H1 (cell line): Measurements from ENCODE around the gene DCX. TPM values are rescaled to one million over a fixed set of nuclear protein-coding genes. Genes with fewer than 3 reads are reported as not detected.

Source experiments
- CTCF ChIA-PET: fragments of 300-600 bp; sonication (Branson Sonifier 250); formaldehyde crosslinking; loops from one replicate; lab custom pipeline; 2021; ENCODE audit not compliant: partially characterized antibody; lab: Charles Lee
- POLR2A ChIA-PET: fragments of 300-600 bp; sonication (Branson Sonifier 250); formaldehyde crosslinking; loops from one replicate; lab custom pipeline; 2021; ENCODE audit warnings: inconsistent platforms; ENCODE audit not compliant: partially characterized antibody; lab: Charles Lee
- DNase-seq, 2 experiments: peaks; one replicate each; pipeline versions ENCODE4 v3.0.0 to v3.0.0-alpha.2; 2010 to 2022; ENCODE audit warnings: low spot score in 2 of 2, low read depth in 1 of 2, mixed read lengths in 1 of 2
- FAIRE-seq: peaks from 2 replicates; lab custom pipeline; 2011; peaks lifted over from hg19 to GRCh38; lab: Jason Lieb, UNC
- H2AFZ ChIP-seq: 2 replicates; pipeline ENCODE4 v1.8.1; 2012; ENCODE audit warnings: low read length, inconsistent platforms
- H2AK5ac ChIP-seq: 2 replicates; pipeline ENCODE4 v1.6.1; 2013; ENCODE audit warnings: low read depth, low read length
- H2BK120ac ChIP-seq: replicated peaks from 2 replicates; pipeline ENCODE3; 2013; ENCODE audit warnings: low read depth, low read length, inconsistent platforms
- H2BK12ac ChIP-seq: 2 replicates; pipeline ENCODE4 v1.6.1; 2013; ENCODE audit warnings: low read depth, low read length
- H2BK15ac ChIP-seq: 2 replicates; pipeline ENCODE4 v1.6.1; 2013; ENCODE audit warnings: low read length
- H2BK20ac ChIP-seq: 2 replicates; pipeline ENCODE4 v1.6.1; 2013; ENCODE audit warnings: low read length
- H2BK5ac ChIP-seq: 2 replicates; pipeline ENCODE4 v1.6.1; 2013; ENCODE audit warnings: low read depth, low read length
- H3K14ac ChIP-seq: 2 replicates; pipeline ENCODE4 v1.6.1; 2013; ENCODE audit warnings: inconsistent platforms; ENCODE audit not compliant: insufficient read length
- H3K18ac ChIP-seq: 2 replicates; pipeline ENCODE4 v1.6.1; 2013; ENCODE audit warnings: low read length; ENCODE audit errors: extremely low read depth
- H3K23ac ChIP-seq: 2 replicates; pipeline ENCODE4 v1.6.1; 2013; ENCODE audit warnings: inconsistent platforms; ENCODE audit not compliant: insufficient read length
- H3K23me2 ChIP-seq: 2 replicates; pipeline ENCODE4 v1.6.1; 2013; ENCODE audit warnings: low read depth, low read length
- H3K27ac ChIP-seq: 2 replicates; pipeline ENCODE4 v1.6.1; 2011; ENCODE audit warnings: low read depth, low read length, inconsistent platforms
- H3K27me3 ChIP-seq, 4 experiments: replicated peaks in 1 of 4; 1 replicate in 1 of 4; 2 replicates in 3 of 4; pipeline versions ENCODE4 v1.6.1 to v1.8.1; 2011 to 2013; ENCODE audit warnings: low read length in 3 of 4, mild to moderate bottlenecking in 3 of 4, inconsistent platforms in 2 of 4, mixed read lengths in 2 of 4, moderate library complexity in 1 of 4; ENCODE audit not compliant: control insufficient read depth in 3 of 4, insufficient read depth in 3 of 4; ENCODE audit errors: extremely low read depth in 1 of 4
- H3K36me3 ChIP-seq, 4 experiments: 2 replicates each; pipeline versions ENCODE4 v1.6.1 to v1.8.1; 2011 to 2013; ENCODE audit warnings: mild to moderate bottlenecking in 4 of 4, low read length in 3 of 4, moderate library complexity in 2 of 4, control low read depth in 1 of 4, inconsistent platforms in 1 of 4; ENCODE audit not compliant: insufficient read depth in 4 of 4, control insufficient read depth in 2 of 4
- H3K4ac ChIP-seq: replicated peaks from 2 replicates; pipeline ENCODE3; 2013; ENCODE audit warnings: low read length, low read depth, mixed read lengths, inconsistent platforms; ENCODE audit not compliant: insufficient read length
- H3K4me1 ChIP-seq, 4 experiments: replicated peaks in 1 of 4; 1 replicate in 1 of 4; 2 replicates in 3 of 4; pipeline versions ENCODE4 v1.6.1 to v1.8.1; 2011 to 2013; ENCODE audit warnings: low read length in 3 of 4, inconsistent platforms in 2 of 4, mixed read lengths in 1 of 4; ENCODE audit not compliant: insufficient read depth in 4 of 4, control insufficient read depth in 3 of 4
- H3K4me2 ChIP-seq, 2 experiments: 2 replicates each; pipeline versions ENCODE4 v1.6.1 to v1.8.1; 2011 to 2013; ENCODE audit warnings: low read depth in 2 of 2, low read length in 2 of 2, control low read depth in 1 of 2, inconsistent platforms in 1 of 2, mild to moderate bottlenecking in 1 of 2; ENCODE audit not compliant: insufficient read depth in 1 of 2
- H3K4me3 ChIP-seq, 4 experiments: fragments of 200-600, 300-600 bp in 1 of 4; sonication (generic), shearing (Covaris generic), sonication (Bioruptor Twin) in 1 of 4; 2 replicates each; pipeline versions ENCODE4 v1.5.1 to v1.8.1; 2011 to 2016; ENCODE audit warnings: low read length in 4 of 4, low read depth in 3 of 4, control low read depth in 2 of 4, inconsistent platforms in 2 of 4, mild to moderate bottlenecking in 2 of 4, mixed read lengths in 1 of 4, moderate library complexity in 1 of 4; ENCODE audit not compliant: insufficient read depth in 2 of 4; ENCODE audit errors: extremely low read depth in 1 of 4
- H3K56ac ChIP-seq: replicated peaks from 2 replicates; pipeline ENCODE3; 2013; ENCODE audit warnings: low read depth, mild to moderate bottlenecking, mixed read lengths, low read length, inconsistent platforms; ENCODE audit not compliant: insufficient read length
- H3K79me1 ChIP-seq: 2 replicates; pipeline ENCODE4 v1.6.1; 2013; ENCODE audit warnings: low read depth, low read length, control low read depth
- H3K79me2 ChIP-seq, 2 experiments: 2 replicates each; pipeline versions ENCODE4 v1.6.1 to v1.8.1; 2012 to 2013; ENCODE audit warnings: low read length in 2 of 2, mild to moderate bottlenecking in 2 of 2, inconsistent platforms in 1 of 2; ENCODE audit not compliant: insufficient read depth in 2 of 2, control insufficient read depth in 1 of 2
- H3K9ac ChIP-seq, 4 experiments: replicated peaks in 1 of 4; 1 replicate in 1 of 4; 2 replicates in 3 of 4; pipeline versions ENCODE4 v1.6.1 to v1.8.1; 2011 to 2013; ENCODE audit warnings: low read depth in 3 of 4, low read length in 3 of 4, control low read depth in 2 of 4, mild to moderate bottlenecking in 2 of 4, moderate library complexity in 2 of 4, inconsistent platforms in 1 of 4; ENCODE audit errors: extremely low read depth in 1 of 4
- H3K9me3 ChIP-seq, 2 experiments: 2 replicates each; pipeline versions ENCODE4 v1.6.1 to v1.8.1; 2012 to 2013; ENCODE audit warnings: mild to moderate bottlenecking in 2 of 2, moderate library complexity in 2 of 2, control low read depth in 1 of 2, inconsistent platforms in 1 of 2, low read depth in 1 of 2, low read length in 1 of 2, mixed read lengths in 1 of 2; ENCODE audit not compliant: insufficient read depth in 2 of 2
- H4K20me1 ChIP-seq, 2 experiments: replicated peaks in 1 of 2; 2 replicates each; pipeline versions ENCODE3 to v1.8.1; 2011 to 2013; ENCODE audit warnings: inconsistent platforms in 2 of 2, low read length in 2 of 2, mild to moderate bottlenecking in 1 of 2; ENCODE audit not compliant: insufficient read depth in 2 of 2, control insufficient read depth in 1 of 2
- H4K5ac ChIP-seq: 2 replicates; pipeline ENCODE4 v1.6.1; 2013; ENCODE audit warnings: low read length, low read depth, mixed read lengths, inconsistent platforms; ENCODE audit not compliant: insufficient read length
- H4K8ac ChIP-seq: 2 replicates; pipeline ENCODE4 v1.8.0; 2013; ENCODE audit warnings: mild to moderate bottlenecking, moderate library complexity, low read length, inconsistent platforms; ENCODE audit not compliant: insufficient read depth; ENCODE audit errors: extremely low read depth
- H4K91ac ChIP-seq: replicated peaks from 2 replicates; pipeline ENCODE3; 2013; ENCODE audit warnings: low read length, mixed read lengths, inconsistent platforms; ENCODE audit not compliant: insufficient read length
- ASH2L ChIP-seq: fragments of 200-600, 300-600 bp; sonication (generic); IDR thresholded peaks from one replicate; pipeline ENCODE4 v1.7.1; 2017; ENCODE audit warnings: low read length
- CBX5 ChIP-seq: fragments of 300-800, 300-1000 bp; sonication (generic); IDR thresholded peaks from 2 replicates; pipeline ENCODE4 v1.7.1; 2016; ENCODE audit warnings: antibody characterized with exemption, low read length, low read depth
- CHD2 ChIP-seq: IDR thresholded peaks from 2 replicates; pipeline ENCODE4 v1.6.1; 2012; ENCODE audit warnings: low read length, improper control_type of control experiment
- EP300 ChIP-seq, 2 experiments: IDR thresholded peaks; 1 replicate in 1 of 2; 2 replicates in 1 of 2; pipeline ENCODE4 v1.6.1; 2011 to 2012; ENCODE audit warnings: low read depth in 2 of 2, low read length in 2 of 2, mild to moderate bottlenecking in 2 of 2, borderline replicate concordance in 1 of 2, inconsistent platforms in 1 of 2, moderate library complexity in 1 of 2
- GABPA ChIP-seq: IDR thresholded peaks from 2 replicates; pipeline ENCODE4 v1.6.1; 2011; ENCODE audit warnings: mild to moderate bottlenecking, low read length, moderate library complexity, borderline replicate concordance; ENCODE audit not compliant: insufficient read depth
- GTF2F1 ChIP-seq: IDR thresholded peaks from 2 replicates; pipeline ENCODE4 v1.6.1; 2012; ENCODE audit warnings: low read depth, low read length, improper control_type of control experiment, borderline replicate concordance
- HDAC6 ChIP-seq: IDR thresholded peaks from one replicate; pipeline ENCODE4 v1.7.1; 2012; ENCODE audit warnings: low read depth, mild to moderate bottlenecking, inconsistent platforms, low read length, moderate library complexity
- KDM4A ChIP-seq: IDR thresholded peaks from one replicate; pipeline ENCODE4 v1.7.1; 2012; ENCODE audit warnings: low read depth, mild to moderate bottlenecking, moderate library complexity, low read length, inconsistent platforms; ENCODE audit not compliant: severe bottlenecking
- RAD21 ChIP-seq, 2 experiments: IDR thresholded peaks in 1 of 2; conservative IDR thresholded peaks in 1 of 2; 2 replicates each; pipeline ENCODE4 v1.6.1; 2011; ENCODE audit warnings: low read depth in 2 of 2, low read length in 2 of 2, improper control_type of control experiment in 1 of 2, inconsistent platforms in 1 of 2, mild to moderate bottlenecking in 1 of 2, moderate library complexity in 1 of 2
- RNF2 ChIP-seq: fragments of 200-900, 300-1000 bp; sonication (generic); IDR thresholded peaks from 2 replicates; pipeline ENCODE4 v1.7.1; 2016; ENCODE audit warnings: borderline replicate concordance, low read depth, mild to moderate bottlenecking, antibody characterized with exemption, low read length; ENCODE audit not compliant: poor library complexity, severe bottlenecking; ENCODE audit errors: missing control alignments
- SIRT6 ChIP-seq: IDR thresholded peaks from one replicate; pipeline ENCODE4 v1.7.1; 2012; ENCODE audit warnings: low read length, inconsistent platforms
- SIX5 ChIP-seq: IDR thresholded peaks from 2 replicates; pipeline ENCODE4 v1.6.1; 2011; ENCODE audit warnings: mild to moderate bottlenecking, low read depth, low read length
- SRF ChIP-seq: IDR thresholded peaks from 2 replicates; pipeline ENCODE4 v1.6.1; 2011; ENCODE audit warnings: mild to moderate bottlenecking, low read depth, low read length, moderate library complexity
- TEAD4 ChIP-seq: IDR thresholded peaks from 2 replicates; pipeline ENCODE4 v1.6.1; 2012; ENCODE audit warnings: low read depth, low read length, inconsistent platforms, mixed read lengths
- YY1 ChIP-seq: IDR thresholded peaks from 2 replicates; pipeline ENCODE4 v1.6.1; 2011; ENCODE audit warnings: low read depth, mild to moderate bottlenecking, low read length
- WGBS, 2 experiments: shearing (Covaris generic) in 1 of 2; methylation state at CpG; one replicate each; pipeline versions ENCODE4 v1.1.6 to v1.1.7; 2013 to 2015; ENCODE audit warnings: low lambda C conversion rate in 2 of 2, mixed read lengths in 2 of 2, inconsistent platforms in 1 of 2, low coverage in 1 of 2, missing lambda C conversion rate in 1 of 2; ENCODE audit not compliant: insufficient replicate concordance in 2 of 2, insufficient coverage in 1 of 2, insufficient read length in 1 of 2; ENCODE audit errors: extremely low coverage in 1 of 2, missing lambda C conversion rate in 1 of 2; 5-methylcytosine and 5-hydroxymethylcytosine counted together
- polyA plus RNA-seq, 7 experiments: library from polyadenylated mRNA; depleted of rRNA in 3 of 7; stranded (reverse) in 5 of 7; unstranded in 2 of 7; fragments of >200 nt in 5 of 7; fragments of 200-250 nt in 2 of 7; gene quantifications; 1 replicate in 5 of 7; 2 replicates in 1 of 7; 4 replicates in 1 of 7; pipeline versions ENCODE4 v1.2.1 to v1.2.3, GENCODE V29; 2011 to 2013; ENCODE audit warnings: missing spikeins in 2 of 7, mixed read lengths in 2 of 7
- total RNA-seq: library from RNA; stranded (reverse); fragmentation: NEBNext Ultra II Directional; extraction: Animal tissue kit (Norgen Biotek cat#: 25700); gene quantifications from 2 replicates; pipeline ENCODE4 v1.2.1, GENCODE V29; 2021

Gene DCX
- total and polyA plus RNA-seq, 2 of the 8 experiments (the other 6 are each of a cell fraction or from before 2014, with no cell fraction given) = 1.3 to 3.3 TPM

- no peak for DNase-seq
- H3K27ac ChIP-seq = no peak overlapping the region
- TF ChIP-seq EP300 (IDR thresholded peaks at IDR 0.05; ENCODE audit: borderline replicate concordance in 1 of 2, low read depth in 2 of 2, low read length in 2 of 2) = no peak
- TF ChIP-seq SIX5 = no peak
- no peak for TF ChIP-seq HDAC6
- TF ChIP-seq TEAD4 = no peak
- TF ChIP-seq CBX5 = no peak
- TF ChIP-seq GTF2F1 = no peak
- TF ChIP-seq CHD2 = no peak
- no peak for TF ChIP-seq SRF
- TF ChIP-seq ASH2L = no peak
- no peak for TF ChIP-seq GABPA
- no peak for TF ChIP-seq RNF2
- TF ChIP-seq RAD21 (IDR thresholded peaks at IDR 0.05 in 1 of 2, conservative IDR thresholded peaks at IDR 0.05 in 1 of 2; ENCODE audit: low read depth in 2 of 2, low read length in 2 of 2) = no peak
- no peak for TF ChIP-seq KDM4A
- TF ChIP-seq SIRT6 = no peak
- no peak for TF ChIP-seq YY1
- TF ChIP-seq, all 59 proteins: peak for 0
- no peak for FAIRE-seq
- Histone ChIP-seq H4K20me1 (no peaks in the 10 kb centered on the region), H3K14ac (no peak overlapping the region), H3K9me3 (no peaks in the 10 kb centered on the region), H4K5ac (no peak overlapping the region), H3K4ac (no peak overlapping the region), H3K18ac (no peak overlapping the region), H2AK5ac (no peak overlapping the region), H2BK12ac (no peak overlapping the region), H3K23ac (no peak overlapping the region), H3K23me2 (no peaks in the 10 kb centered on the region), H4K8ac (no peak overlapping the region), H2BK20ac (no peak overlapping the region), H2BK5ac (no peak overlapping the region), H3K79me2 (no peaks in the 10 kb centered on the region), H3K36me3 (no peaks in the 10 kb centered on the region), H3K27me3 (no peaks in the 10 kb centered on the region), H3K4me3 (no peak overlapping the region), H3K4me1 (no peaks in the 10 kb centered on the region), H3K4me2 (no peak overlapping the region), H2BK120ac (no peak overlapping the region), H3K9ac (no peak overlapping the region), H2BK15ac (no peak overlapping the region), H4K91ac (no peak overlapping the region), H3K56ac (no peak overlapping the region), H2AFZ (no peak overlapping the region), H3K79me1 (no peaks in the 10 kb centered on the region)
- WGBS, 2 experiments = 60% methylated on average over 1 of the region's 4 CpGs; no CpG with 5 or more reads in 1 of the 2 experiments
- CTCF ChIA-PET = interaction anchor here (1.5 kb wide), 1 partner anchor 61 kb away, joined by 4 read pairs; no protein-coding TSS in a partner anchor
- POLR2A ChIA-PET = no interaction called here
Measured at GRCh38 chrX:111386077-111386476, 25.9 kb downstream of the DCX start.
